HCT116 (cell line): ENCODE measurements around the gene FPR3. TPM values are rescaled to one million over a fixed set of nuclear protein-coding genes. Genes with fewer than 3 reads are reported as not detected.

Experiments
- ATAC-seq: fragments of 200-7000 bp; cut with Tn5 transposase; 2 replicates; pipeline ENCODE4 v1.9.1; 2020; ENCODE audit warnings: mild to moderate bottlenecking, moderate library complexity
- BruUV-seq: library from RNA; stranded (reverse); fragments of 400-500 nt; replicated peaks from 2 replicates; lab custom pipeline; 2021; lab: Mats Ljungman, UMichigan
- CTCF ChIA-PET: fragments of 300-600 bp; sonication (Branson Sonifier 250); formaldehyde crosslinking; loops from one replicate; lab custom pipeline; 2021; ENCODE audit warnings: antibody characterized with exemption; lab: Charles Lee
- POLR2A ChIA-PET: fragments of 300-600, 350-600 bp; sonication (Branson Sonifier 250); formaldehyde crosslinking; loops from one replicate; lab custom pipeline; 2021; ENCODE audit warnings: antibody characterized with exemption; lab: Charles Lee
- RAD21 ChIA-PET, 2 experiments: fragments of 300-600 bp; sonication (Branson Sonifier 250); formaldehyde crosslinking; loops; one replicate each; lab custom pipeline; 2023; ENCODE audit warnings: low total read pairs in 2 of 2; ENCODE audit not compliant: uncharacterized antibody in 2 of 2, unreplicated experiment in 2 of 2, low non-redundant PET in 1 of 2; lab: Charles Lee
- DNase-seq: peaks from one replicate; pipeline ENCODE4 v3.0.0-alpha.2; 2010; ENCODE audit warnings: low read depth, low spot score
- H2AFZ ChIP-seq: fragments of 200-600 bp; shearing (Covaris generic), sonication (generic); 2 replicates; pipeline ENCODE4 v1.6.1; 2017; ENCODE audit warnings: low read depth, mixed run types, mixed read lengths, antibody characterized with exemption, low read length; ENCODE audit not compliant: poor library complexity, severe bottlenecking
- H3K27ac ChIP-seq: 2 replicates; pipeline ENCODE4 v1.5.1; 2012; ENCODE audit warnings: low read depth, low read length
- H3K27me3 ChIP-seq: fragments of 200-600 bp; sonication (generic); 2 replicates; pipeline ENCODE4 v1.6.1; 2016; ENCODE audit warnings: mixed run types, low read length, mixed read lengths; ENCODE audit not compliant: insufficient read depth
- H3K36me3 ChIP-seq, 2 experiments: fragments of 200-500 bp in 1 of 2; fragments of 200-600 bp in 1 of 2; sonication (Bioruptor generic) in 1 of 2; sonication (generic) in 1 of 2; 2 replicates each; pipeline versions ENCODE4 v1.5.1 to v1.6.1; 2014 to 2016; ENCODE audit warnings: low read length in 2 of 2, inconsistent platforms in 1 of 2, mixed read lengths in 1 of 2, mixed run types in 1 of 2; ENCODE audit not compliant: insufficient read depth in 2 of 2, control insufficient read depth in 1 of 2
- H3K4me1 ChIP-seq, 2 experiments: fragments of 200-600 bp in 1 of 2; sonication (generic) in 1 of 2; 2 replicates each; pipeline versions ENCODE4 v1.5.1 to v1.6.1; 2012 to 2017; ENCODE audit warnings: low read length in 2 of 2, inconsistent platforms in 1 of 2, mild to moderate bottlenecking in 1 of 2, mixed read lengths in 1 of 2, mixed run types in 1 of 2, moderate library complexity in 1 of 2; ENCODE audit not compliant: insufficient read depth in 2 of 2, control insufficient read depth in 1 of 2
- H3K4me2 ChIP-seq: fragments of 200-600 bp; sonication (generic); 2 replicates; pipeline ENCODE4 v1.6.1; 2017; ENCODE audit warnings: mixed run types, low read length, mixed read lengths
- H3K4me3 ChIP-seq, 2 experiments: fragments of 200-600 bp in 1 of 2; sonication (generic) in 1 of 2; replicated peaks in 1 of 2; 2 replicates each; pipeline ENCODE4 v1.5.1; 2011 to 2016; ENCODE audit warnings: low read length in 2 of 2, control low read depth in 1 of 2, low read depth in 1 of 2, mild to moderate bottlenecking in 1 of 2, mixed read lengths in 1 of 2, mixed run types in 1 of 2
- H3K79me2 ChIP-seq: fragments of 200-600 bp; sonication (generic); 2 replicates; pipeline ENCODE4 v1.6.1; 2017; ENCODE audit warnings: mild to moderate bottlenecking, mixed run types, low read length, moderate library complexity, mixed read lengths; ENCODE audit not compliant: insufficient read depth
- H3K9ac ChIP-seq: fragments of 200-600 bp; sonication (generic); 2 replicates; pipeline ENCODE4 v1.6.1; 2016; ENCODE audit warnings: low read length, mixed read lengths
- H3K9me2 ChIP-seq: fragments of 200-600 bp; sonication (generic), shearing (Covaris generic); 2 replicates; pipeline ENCODE4 v1.6.1; 2017; ENCODE audit warnings: mixed run types, mild to moderate bottlenecking, moderate library complexity; ENCODE audit not compliant: insufficient read depth
- H3K9me3 ChIP-seq, 2 experiments: fragments of 200-500 bp in 1 of 2; fragments of 200-600 bp in 1 of 2; sonication (Bioruptor generic) in 1 of 2; sonication (generic) in 1 of 2; 2 replicates each; pipeline ENCODE4 v1.6.1; 2014 to 2017; ENCODE audit warnings: low read length in 2 of 2, mixed read lengths in 2 of 2, inconsistent platforms in 1 of 2, low read depth in 1 of 2, mild to moderate bottlenecking in 1 of 2, mixed run types in 1 of 2, moderate library complexity in 1 of 2; ENCODE audit not compliant: control insufficient read depth in 1 of 2, insufficient read depth in 1 of 2
- H4K20me1 ChIP-seq: fragments of 200-600 bp; sonication (generic), shearing (Covaris generic); 2 replicates; pipeline ENCODE4 v1.6.1; 2017; ENCODE audit warnings: mixed run types, mild to moderate bottlenecking, moderate library complexity; ENCODE audit not compliant: insufficient read depth
- ATF3 ChIP-seq: IDR thresholded peaks from 2 replicates; pipeline ENCODE4 v1.6.1; 2012
- CEBPB ChIP-seq: IDR thresholded peaks from 2 replicates; pipeline ENCODE4 v1.6.1; 2012; ENCODE audit warnings: low read depth
- CTCF ChIP-seq, 3 experiments: fragments of 200-600 bp in 1 of 3; sonication (generic) in 1 of 3; IDR thresholded peaks in 2 of 3; conservative IDR thresholded peaks in 1 of 3; 2 replicates each; pipeline ENCODE4 v1.5.1; 2012 to 2017; ENCODE audit warnings: low read depth in 2 of 3, low read length in 2 of 3, antibody characterized with exemption in 1 of 3, borderline replicate concordance in 1 of 3, control low read depth in 1 of 3, mild to moderate bottlenecking in 1 of 3, mixed read lengths in 1 of 3, mixed run types in 1 of 3, moderate library complexity in 1 of 3; ENCODE audit not compliant: insufficient read depth in 1 of 3
- ELF1 ChIP-seq: IDR thresholded peaks from 2 replicates; pipeline ENCODE4 v1.6.1; 2012; ENCODE audit warnings: low read depth, borderline replicate concordance
- EZH2 ChIP-seq: fragments of 200-600 bp; sonication (generic); IDR thresholded peaks from 2 replicates; pipeline ENCODE4 v1.6.1; 2017; ENCODE audit warnings: antibody characterized with exemption, mixed run types
- EZH2phosphoT487 ChIP-seq: fragments of 200-600 bp; IDR thresholded peaks from 2 replicates; pipeline ENCODE4 v1.6.1; 2018; ENCODE audit warnings: antibody characterized with exemption, borderline replicate concordance
- FOSL1 ChIP-seq: IDR thresholded peaks from 2 replicates; pipeline ENCODE4 v1.6.1; 2012; ENCODE audit warnings: low read depth
- JUND ChIP-seq: IDR thresholded peaks from 2 replicates; pipeline ENCODE4 v1.6.1; 2012
- MAX ChIP-seq: IDR thresholded peaks from 2 replicates; pipeline ENCODE4 v1.6.1; 2012
- RAD21 ChIP-seq: IDR thresholded peaks from 2 replicates; pipeline ENCODE4 v1.6.1; 2012; ENCODE audit warnings: low read depth, mild to moderate bottlenecking
- SP1 ChIP-seq: IDR thresholded peaks from 2 replicates; pipeline ENCODE4 v1.6.1; 2012; ENCODE audit warnings: low read depth
- TCF7L2 ChIP-seq: IDR thresholded peaks from 2 replicates; pipeline ENCODE4 v1.7.0; 2011; ENCODE audit warnings: borderline replicate concordance, inconsistent platforms; ENCODE audit not compliant: insufficient read depth, insufficient read length; ENCODE audit errors: extremely low read depth
- YY1 ChIP-seq: IDR thresholded peaks from 2 replicates; pipeline ENCODE4 v1.6.1; 2011; ENCODE audit warnings: low read length, low read depth, moderate library complexity, mild to moderate bottlenecking; ENCODE audit not compliant: insufficient replicate concordance; ENCODE audit errors: extremely low read depth
- ZBTB33 ChIP-seq: IDR thresholded peaks from 2 replicates; pipeline ENCODE4 v1.6.1; 2011; ENCODE audit warnings: mild to moderate bottlenecking, low read length, moderate library complexity; ENCODE audit not compliant: insufficient replicate concordance; ENCODE audit errors: extremely low read depth
- ZNF274 ChIP-seq: fragments of 200-500 bp; sonication (Bioruptor generic); IDR thresholded peaks from 2 replicates; pipeline ENCODE4 v1.6.1; 2014; ENCODE audit warnings: mild to moderate bottlenecking, low read depth, low read length, inconsistent platforms
- intact Hi-C: fragments of 100-400 bp; cut with micrococcal nuclease; formaldehyde crosslinking; loops from 2 replicates; pipeline ENCODE4 v1.10.0; 2022
- total RNA-seq: library from RNA; stranded (reverse); gene quantifications from one replicate; pipeline ENCODE4 v1.2.1, GENCODE V29; 2021; ENCODE audit not compliant: unreplicated experiment

Gene FPR3
- total RNA-seq, 1 experiment from 2014 or later: not detected

- no peak for TF ChIP-seq JUND
- TF ChIP-seq SP1: no peak
- TF ChIP-seq MAX: no peak
- no peak for TF ChIP-seq TCF7L2
- TF ChIP-seq ATF3: no peak
- TF ChIP-seq EZH2: no peak
- no peak for ATAC-seq
- H3K4me1 ChIP-seq: peaks cover 0 to 7% of the 10 kb centered on the region in 2 experiments; a peak in 1 of 4 replicates
- H3K27ac ChIP-seq: no peak overlapping the region
- no peaks in the 10 kb centered on the region; a peak in 2 of 4 replicates for H3K9me3 ChIP-seq
- H3K79me2 ChIP-seq: no peaks in the 10 kb centered on the region
- H4K20me1 ChIP-seq: no peaks in the 10 kb centered on the region
- no peak overlapping the region for H2AFZ ChIP-seq
- H3K36me3 ChIP-seq: no peaks in the 10 kb centered on the region
- CTCF ChIA-PET: interaction anchor here (1.0 kb wide), 1 partner anchor 19 kb away, joined by 4 read pairs; no protein-coding TSS in a partner anchor
- POLR2A ChIA-PET: no interaction called here
- no peak overlapping the region for H3K4me2 ChIP-seq
- no peak overlapping the region for H3K9ac ChIP-seq
- no TSS peak for BruUV-seq
- no peak for DNase-seq
- intact Hi-C loops: no loop called here
- no peak overlapping the region for H3K4me3 ChIP-seq
- RAD21 ChIA-PET: no interaction called here
- no peaks in the 10 kb centered on the region for H3K27me3 ChIP-seq
- no peaks in the 10 kb centered on the region for H3K9me2 ChIP-seq
These were observed 1.3 kb downstream of the FPR3 start for GRCh38 chr19:51796195-51796679.

- Histone ChIP-seq H3K79me2 (no peaks in the 10 kb centered on the region), H3K27me3 (no peaks in the 10 kb centered on the region), H3K36me3 (no peaks in the 10 kb centered on the region), H2AFZ (no peak overlapping the region), H3K9ac (no peak overlapping the region), H3K4me1 (peaks cover 0 to 7% of the 10 kb centered on the region in 2 experiments; a peak in 1 of 4 replicates), H3K4me3 (no peak overlapping the region), H3K27ac (no peak overlapping the region), H3K9me2 (no peaks in the 10 kb centered on the region), H3K4me2 (no peak overlapping the region), H3K9me3 (no peaks in the 10 kb centered on the region; a peak in 2 of 4 replicates), H4K20me1 (no peaks in the 10 kb centered on the region)
- intact Hi-C loops: no loop called here
- no peak for ATAC-seq
- CTCF ChIA-PET: no interaction called here
- no TSS peak for BruUV-seq
- RAD21 ChIA-PET: no interaction called here
- POLR2A ChIA-PET: interaction anchor here (0.7 kb wide), 1 partner anchor 9 kb away, joined by 3 read pairs; no protein-coding TSS in a partner anchor
- no peak for DNase-seq
- TF ChIP-seq ELF1 (no peak), ZBTB33 (no peak), YY1 (no peak), RAD21 (no peak), EZH2phosphoT487 (no peak), ZNF274 (no peak), TCF7L2 (no peak), CEBPB (no peak), SP1 (no peak), CTCF (IDR thresholded peaks at IDR 0.05 in 2 of 3, conservative IDR thresholded peaks at IDR 0.05 in 1 of 3; ENCODE audit: borderline replicate concordance in 1 of 3, insufficient read depth in 1 of 3, low read depth in 2 of 3, low read length in 2 of 3) (no peak), FOSL1 (no peak), ATF3 (no peak)
These were observed 2.5 kb downstream of the FPR3 start for GRCh38 chr19:51797480-51797879.
